Thyroid gland (tissue), 4 donors: ENCODE results near the gene C8G. TPM values are rescaled to one million over a fixed set of nuclear protein-coding genes. Genes with fewer than 3 reads are reported as not detected.

Source experiments
- DNase-seq, 2 donors: peaks; one replicate each; pipeline ENCODE4 v3.0.0-alpha.2; 2019
- H3K27ac ChIP-seq, 3 donors: fragments of 200-600 bp; sonication (generic); 1 replicate in 2 of 3; 2 replicates in 1 of 3; pipeline ENCODE4 v1.5.1; 2016 to 2019; ENCODE audit warnings: mild to moderate bottlenecking in 1 of 3, moderate library complexity in 1 of 3
- H3K27me3 ChIP-seq: fragments of 200-600 bp; sonication (generic); one replicate; pipeline ENCODE4 v1.5.1; 2019
- H3K36me3 ChIP-seq, 2 donors: fragments of 200-600 bp; sonication (generic); one replicate each; pipeline ENCODE4 v1.5.1; 2016 to 2019
- H3K4me1 ChIP-seq, 2 donors: fragments of 200-600 bp; sonication (generic); one replicate each; pipeline ENCODE4 v1.5.1; 2017 to 2019
- H3K4me3 ChIP-seq, 3 donors: fragments of 200-600 bp; sonication (generic); replicated peaks in 1 of 3; 1 replicate in 2 of 3; 2 replicates in 1 of 3; pipeline ENCODE4 v1.5.1; 2016; ENCODE audit warnings: mild to moderate bottlenecking in 1 of 3
- H3K9me3 ChIP-seq: fragments of 200-600 bp; sonication (generic); one replicate; pipeline ENCODE4 v1.5.1; 2017
- CTCF ChIP-seq, 6 experiments: fragments of 200-600 bp in 3 of 6; fragments of 450-650 bp in 3 of 6; sonication (generic) in 3 of 6; IDR thresholded peaks; one replicate each; pipeline ENCODE4 v1.5.1; 2016 to 2019; ENCODE audit warnings: antibody characterized with exemption in 6 of 6, mild to moderate bottlenecking in 2 of 6, inconsistent platforms in 1 of 6, moderate library complexity in 1 of 6
- POLR2A ChIP-seq, 2 donors: fragments of 450-650 bp; IDR thresholded peaks; one replicate each; pipeline ENCODE4 v1.6.1; 2017; ENCODE audit warnings: antibody characterized with exemption in 2 of 2, mild to moderate bottlenecking in 2 of 2, moderate library complexity in 1 of 2
- WGBS, 2 donors: methylation state at CpG; one replicate each; pipeline ENCODE4 v1.1.5; 2017; 5-methylcytosine and 5-hydroxymethylcytosine counted together
- intact Hi-C: fragments of 100-400 bp; cut with DNase I; formaldehyde crosslinking; loops from one replicate; pipeline ENCODE4 v1.15.1; 2023
- total RNA-seq, 4 donors: library from RNA; depleted of rRNA; stranded (reverse); fragments of >200 nt; gene quantifications; one replicate each; pipeline ENCODE4 v1.2.3, GENCODE V29; 2016

C8G gene
- total RNA-seq, 4 donors from 2014 or later, result 1.8 TPM; not detected in 3

GRCh38 chr9:136917902-136918301, 27.1 kb upstream of the C8G start:
- WGBS, 2 donors, result 91 to 93% methylated on average over 11 of the region's 11 CpGs
- peaks cover 35% of the 10 kb centered on the region in 2 donors for H3K36me3 ChIP-seq
- H3K9me3 ChIP-seq, result no peaks in the 10 kb centered on the region
- no peak overlapping the region for H3K27ac ChIP-seq
- H3K27me3 ChIP-seq, result no peaks in the 10 kb centered on the region
- intact Hi-C loops, result no loop called here
- no peak for DNase-seq
- no peak overlapping the region for H3K4me3 ChIP-seq
- H3K4me1 ChIP-seq, result no peaks in the 10 kb centered on the region
- TF ChIP-seq CTCF (IDR thresholded peaks at IDR 0.05) (no peak), POLR2A (IDR thresholded peaks at IDR 0.05) (no peak)

- Histone ChIP-seq H3K4me1 (no peaks in the 10 kb centered on the region), H3K27ac (no peak overlapping the region), H3K4me3 (no peak overlapping the region), H3K9me3 (no peaks in the 10 kb centered on the region), H3K27me3 (no peaks in the 10 kb centered on the region), H3K36me3 (peaks cover 35 to 39% of the 10 kb centered on the region in 2 donors)
- DNase-seq, result no peak
- intact Hi-C loops, result no loop called here
- WGBS, 2 donors, result 92 to 96% methylated on average over 10 to 14 of the region's 15 CpGs
- TF ChIP-seq POLR2A (IDR thresholded peaks at IDR 0.05) (no peak), CTCF (IDR thresholded peaks at IDR 0.05) (no peak)
These were observed 25.0 kb upstream of the C8G start for GRCh38 chr9:136920069-136920468.

- H3K4me1 ChIP-seq, result no peaks in the 10 kb centered on the region
- no peak overlapping the region for H3K27ac ChIP-seq
- no peak overlapping the region for H3K4me3 ChIP-seq
- no peak for TF ChIP-seq POLR2A (IDR thresholded peaks at IDR 0.05)
- TF ChIP-seq CTCF (IDR thresholded peaks at IDR 0.05), result no peak
- 93 to 96% methylated on average over 14 of the region's 14 CpGs for WGBS, 2 donors
- intact Hi-C loops, result no loop called here
- DNase-seq, result no peak
- H3K27me3 ChIP-seq, result no peaks in the 10 kb centered on the region
- H3K36me3 ChIP-seq, result peaks cover 38 to 43% of the 10 kb centered on the region in 2 donors
- no peaks in the 10 kb centered on the region for H3K9me3 ChIP-seq
These were observed 24.3 kb upstream of the C8G start for GRCh38 chr9:136920734-136921231.

- Histone ChIP-seq H3K4me3 (no peak overlapping the region), H3K27ac (no peak overlapping the region), H3K36me3 (peaks cover 43 to 46% of the 10 kb centered on the region in 2 donors), H3K9me3 (no peaks in the 10 kb centered on the region), H3K4me1 (no peaks in the 10 kb centered on the region), H3K27me3 (no peaks in the 10 kb centered on the region)
- no peak for TF ChIP-seq CTCF (IDR thresholded peaks at IDR 0.05)
- no peak for TF ChIP-seq POLR2A (IDR thresholded peaks at IDR 0.05)
- intact Hi-C loops, result no loop called here
- WGBS, 2 donors, result 80 to 89% methylated on average over 7 to 8 of the region's 11 CpGs
- no peak for DNase-seq
These were observed 23.7 kb upstream of the C8G start for GRCh38 chr9:136921307-136921706.

DNA sequence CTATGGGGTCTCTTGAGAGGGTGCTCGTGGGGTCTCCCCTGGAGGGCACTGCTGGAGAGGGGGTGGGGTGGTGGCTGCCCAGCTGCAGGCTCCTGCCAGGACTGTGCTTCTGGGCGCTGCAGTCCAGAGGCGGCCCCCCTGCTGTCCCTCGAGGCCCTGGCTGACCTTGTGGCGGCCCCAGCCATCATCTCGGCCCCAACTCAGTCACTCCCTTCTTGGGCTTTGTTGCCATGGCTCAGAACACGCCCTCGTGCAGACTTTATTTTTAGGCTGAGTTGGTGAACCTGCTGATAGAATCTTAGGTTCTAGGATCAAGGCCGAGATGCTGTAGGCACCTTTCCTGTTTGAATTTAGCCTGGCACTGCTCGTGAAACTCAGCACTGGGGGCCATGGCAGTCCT, 23.3 kb upstream of the C8G start:
- H3K4me3 ChIP-seq, result no peak overlapping the region
- no peaks in the 10 kb centered on the region for H3K27me3 ChIP-seq
- TF ChIP-seq CTCF (IDR thresholded peaks at IDR 0.05) (no peak), POLR2A (IDR thresholded peaks at IDR 0.05) (no peak)
- H3K9me3 ChIP-seq, result no peaks in the 10 kb centered on the region
- no peak overlapping the region for H3K27ac ChIP-seq
- no peak for DNase-seq
- intact Hi-C loops, result no loop called here
- WGBS, 2 donors, result 85 to 91% methylated on average over 10 of the region's 10 CpGs
- H3K4me1 ChIP-seq, result no peaks in the 10 kb centered on the region
- H3K36me3 ChIP-seq, result peaks cover 43 to 45% of the 10 kb centered on the region in 2 donors
